ENCODE results near the gene NCEH1. TPM values are rescaled to one million over a fixed set of nuclear protein-coding genes. Genes with fewer than 3 reads are reported as not detected.

NCEH1 gene
- total and polyA plus RNA-seq, 10 of the 15 experiments (the other 5 are each of a cell fraction or from before 2014, with no cell fraction given), result 1.8 to 8.1 (median 4.5) TPM

- RAD21 ChIA-PET (ENCODE audit: unreplicated experiment), result no interaction called here
- FAIRE-seq, result no peak
- DNase-seq (ENCODE audit: low read depth, low spot score), result no peak
- no peaks in the 10 kb centered on the region for H3K79me2 ChIP-seq (ENCODE audit: control insufficient read depth, insufficient read depth, low read length)
- H3K4me2 ChIP-seq (ENCODE audit: control insufficient read depth, insufficient read depth), result no peak overlapping the region
- POLR2A ChIA-PET, result no interaction called here
- H3K27ac ChIP-seq (ENCODE audit: control insufficient read depth, insufficient read depth), result no peak overlapping the region
- BruUV-seq (replicated peaks), result no TSS peak
- intact Hi-C loops (cut with micrococcal nuclease; ENCODE audit: unreplicated experiment) (no loop called here), in situ Hi-C loops (cut with MboI) (no loop called here)
- WGBS (ENCODE audit: insufficient coverage, insufficient replicate concordance, low lambda C conversion rate, missing lambda C conversion rate), result 89% methylated on average over 5 of the region's 5 CpGs
- H3K36me3 ChIP-seq (ENCODE audit: control insufficient read depth in 2 of 2, insufficient read depth in 2 of 2, low read length in 1 of 2), result no peaks in the 10 kb centered on the region
- SMC1A ChIA-PET (ENCODE audit: uncharacterized antibody, unreplicated experiment), result interaction anchor here (0.6 kb wide), 1 partner anchor 1498 kb away, joined by 3 read pairs; no protein-coding TSS in a partner anchor
- no peaks in the 10 kb centered on the region for H3K4me1 ChIP-seq (ENCODE audit: control insufficient read depth, insufficient read depth, low read length)
- CTCF ChIA-PET, result interaction anchor here (1.2 to 1.6 kb wide), 2 partner anchors 12 to 31 kb away, joined by 3 to 5 read pairs; partner anchors contain the start of gene NCEH1
- H3K4me3 ChIP-seq, result no peak overlapping the region
- TF ChIP-seq KAT2A (conservative IDR thresholded peaks at IDR 0.05; ENCODE audit: control insufficient read depth, low read depth, low read length), result no peak
- no peak for TF ChIP-seq RELA (IDR thresholded peaks at IDR 0.05; ENCODE audit: borderline replicate concordance, partially characterized antibody)
- no peak for TF ChIP-seq FOXK2 (IDR thresholded peaks at IDR 0.05)
- no peak for TF ChIP-seq TARDBP (IDR thresholded peaks at IDR 0.05; ENCODE audit: borderline replicate concordance)
- TF ChIP-seq SPI1 (IDR thresholded peaks at IDR 0.05; ENCODE audit: borderline replicate concordance, insufficient read depth, low read depth, low read length), result no peak
- TF ChIP-seq IKZF2 (IDR thresholded peaks at IDR 0.05), result no peak
- no peak for TF ChIP-seq NR2C1 (IDR thresholded peaks at IDR 0.05)
- no peaks in the 10 kb centered on the region for H3K27me3 ChIP-seq (replicated peaks in 1 of 2; ENCODE audit: control insufficient read depth in 2 of 2, insufficient read depth in 2 of 2, low read length in 1 of 2)
- H2AFZ ChIP-seq (ENCODE audit: control insufficient read depth, low read depth, low read length), result no peak overlapping the region
- H4K20me1 ChIP-seq (ENCODE audit: control insufficient read depth, insufficient read depth), result no peaks in the 10 kb centered on the region
- H3K9me3 ChIP-seq (replicated peaks; ENCODE audit: control insufficient read depth, insufficient read depth, low read length), result no peaks in the 10 kb centered on the region
- no peak overlapping the region for H3K9ac ChIP-seq (ENCODE audit: control insufficient read depth, insufficient read depth, low read length)
- ATAC-seq, result no peak
Observed at GRCh38 chr3:172679599-172679998, 31.3 kb downstream of the NCEH1 start.

GRCh38 chr3:172678068-172678467 is 32.8 kb downstream of the NCEH1 start:
- no peaks in the 10 kb centered on the region for H3K4me1 ChIP-seq (ENCODE audit: control insufficient read depth, insufficient read depth, low read length)
- RAD21 ChIA-PET (ENCODE audit: unreplicated experiment), result no interaction called here
- ATAC-seq, result no peak
- CTCF ChIA-PET, result interaction anchor here (0.8 to 2.6 kb wide), 4 partner anchors 11 to 217 kb away, joined by 3 to 16 read pairs (median 4); no protein-coding TSS in a partner anchor
- H3K9me3 ChIP-seq (replicated peaks; ENCODE audit: control insufficient read depth, insufficient read depth, low read length), result no peaks in the 10 kb centered on the region
- DNase-seq (ENCODE audit: low read depth, low spot score), result no peak
- no TSS peak for BruUV-seq (replicated peaks)
- H3K36me3 ChIP-seq (ENCODE audit: control insufficient read depth in 2 of 2, insufficient read depth in 2 of 2, low read length in 1 of 2), result no peaks in the 10 kb centered on the region
- H3K4me3 ChIP-seq, result no peak overlapping the region
- no peak overlapping the region for H3K4me2 ChIP-seq (ENCODE audit: control insufficient read depth, insufficient read depth)
- in situ Hi-C loops (cut with MboI) (no loop called here), intact Hi-C loops (cut with micrococcal nuclease; ENCODE audit: unreplicated experiment) (no loop called here)
- H2AFZ ChIP-seq (ENCODE audit: control insufficient read depth, low read depth, low read length), result no peak overlapping the region
- FAIRE-seq, result no peak
- no peak overlapping the region for H3K9ac ChIP-seq (ENCODE audit: control insufficient read depth, insufficient read depth, low read length)
- 100% methylated on average over 1 of the region's 1 CpG for WGBS (ENCODE audit: insufficient coverage, insufficient replicate concordance, low lambda C conversion rate, missing lambda C conversion rate)
- SMC1A ChIA-PET (ENCODE audit: uncharacterized antibody, unreplicated experiment), result interaction anchor here (1.0 kb wide), 1 partner anchor 9 kb away, joined by 3 read pairs; no protein-coding TSS in a partner anchor
- H4K20me1 ChIP-seq (ENCODE audit: control insufficient read depth, insufficient read depth), result no peaks in the 10 kb centered on the region
- H3K27me3 ChIP-seq (replicated peaks in 1 of 2; ENCODE audit: control insufficient read depth in 2 of 2, insufficient read depth in 2 of 2, low read length in 1 of 2), result no peaks in the 10 kb centered on the region
- H3K27ac ChIP-seq (ENCODE audit: control insufficient read depth, insufficient read depth), result no peak overlapping the region
- no peaks in the 10 kb centered on the region for H3K79me2 ChIP-seq (ENCODE audit: control insufficient read depth, insufficient read depth, low read length)
- POLR2A ChIA-PET, result no interaction called here
- no peak for TF ChIP-seq TCF7 (IDR thresholded peaks at IDR 0.05; ENCODE audit: borderline replicate concordance)
- no peak for TF ChIP-seq HCFC1 (IDR thresholded peaks at IDR 0.05; ENCODE audit: low read length)
- TF ChIP-seq ELK1 (IDR thresholded peaks at IDR 0.05; ENCODE audit: low read depth, low read length), result no peak
- TF ChIP-seq SRF (IDR thresholded peaks at IDR 0.05; ENCODE audit: low read depth in 2 of 2, low read length in 2 of 2), result no peak
- TF ChIP-seq NR2F1 (conservative IDR thresholded peaks at IDR 0.05), result no peak
- no peak for TF ChIP-seq REST (IDR thresholded peaks at IDR 0.05; ENCODE audit: low read depth, low read length)
- no peak for TF ChIP-seq ATF3 (IDR thresholded peaks at IDR 0.05; ENCODE audit: borderline replicate concordance, extremely low read depth, low read depth, low read length)
- no peak for TF ChIP-seq IRF4 (IDR thresholded peaks at IDR 0.05; ENCODE audit: low read depth, low read length)
